Activated T-cell treated with anti-CD3 and anti-CD28 coated beads, Interleukin-2, amount 50 U/mL, for 48 hours (primary cell): ENCODE data around the gene PJVK.
"Not testable (repeated sequence)": the region's sequence is repeated elsewhere in the genome, so short reads cannot be mapped to it uniquely, and the experiment has no call there.

Experiments used
- DNase-seq, 2 experiments: peaks; one replicate each; pipeline ENCODE4 v3.0.0-alpha.2; 2020

Gene PJVK

GRCh38 chr2:178450774-178451525, at the start of gene PJVK, which contains the start of gene PRKRA:
Gene PJVK, plus strand, starts transcription at chr2:178451378. Its CDS starts 2,032 bp downstream, at chr2:178453410.
Gene PRKRA, minus strand, starts transcription at chr2:178451175. Its CDS starts 145 bp downstream, at chr2:178451030.
- peak; percentile 98 for DNase-seq

- no peak for DNase-seq
Observed at GRCh38 chr2:178401994-178402437, 49.2 kb upstream of the PJVK start.

- no peak for DNase-seq
Observed at GRCh38 chr2:178403671-178404306, 47.4 kb upstream of the PJVK start.

- peak in 1 of 2 experiments; percentile 29 for DNase-seq
Observed at GRCh38 chr2:178404368-178404767, 46.8 kb upstream of the PJVK start.

GRCh38 chr2:178409261-178409660, 41.9 kb upstream of the PJVK start:
- no peak for DNase-seq

- no peak for DNase-seq
Observed at GRCh38 chr2:178412047-178412446, 39.1 kb upstream of the PJVK start.

GRCh38 chr2:178412453-178412852, 38.7 kb upstream of the PJVK start:
- not testable (repeated sequence) for DNase-seq

- DNase-seq: peak; percentile 83 to 87
Observed at GRCh38 chr2:178413472-178414265, 37.5 kb upstream of the PJVK start.

- DNase-seq: peak; percentile 86 to 89
Observed at GRCh38 chr2:178414266-178415247, 36.6 kb upstream of the PJVK start.

GRCh38 chr2:178415979-178416378, 35.2 kb upstream of the PJVK start:
- DNase-seq: no peak

GRCh38 chr2:178417916-178418315, 33.3 kb upstream of the PJVK start:
- DNase-seq: no peak

- no peak for DNase-seq
Observed at GRCh38 chr2:178418426-178418825, 32.8 kb upstream of the PJVK start.

GRCh38 chr2:178419123-178419522, 32.1 kb upstream of the PJVK start:
- DNase-seq: no peak

GRCh38 chr2:178420463-178420999, 30.6 kb upstream of the PJVK start:
- DNase-seq: no peak

- no peak for DNase-seq
Observed at GRCh38 chr2:178422097-178422496, 29.1 kb upstream of the PJVK start.

GRCh38 chr2:178423746-178424145, 27.4 kb upstream of the PJVK start:
- DNase-seq: not testable (repeated sequence)

GRCh38 chr2:178425255-178425827, 25.8 kb upstream of the PJVK start:
- no peak for DNase-seq

GRCh38 chr2:178426388-178426787, 24.8 kb upstream of the PJVK start:
- DNase-seq: no peak

GRCh38 chr2:178427458-178427857, 23.7 kb upstream of the PJVK start:
- no peak for DNase-seq

GRCh38 chr2:178428396-178428806, 22.8 kb upstream of the PJVK start:
- DNase-seq: no peak

- DNase-seq: no peak
Observed at GRCh38 chr2:178429336-178429735, 21.8 kb upstream of the PJVK start.
